ENCODE data around the gene CCDC122.
A peak's percentile ranks its signal among the peaks of the same experiment; 100 is the strongest.

The CCDC122 gene

DNA sequence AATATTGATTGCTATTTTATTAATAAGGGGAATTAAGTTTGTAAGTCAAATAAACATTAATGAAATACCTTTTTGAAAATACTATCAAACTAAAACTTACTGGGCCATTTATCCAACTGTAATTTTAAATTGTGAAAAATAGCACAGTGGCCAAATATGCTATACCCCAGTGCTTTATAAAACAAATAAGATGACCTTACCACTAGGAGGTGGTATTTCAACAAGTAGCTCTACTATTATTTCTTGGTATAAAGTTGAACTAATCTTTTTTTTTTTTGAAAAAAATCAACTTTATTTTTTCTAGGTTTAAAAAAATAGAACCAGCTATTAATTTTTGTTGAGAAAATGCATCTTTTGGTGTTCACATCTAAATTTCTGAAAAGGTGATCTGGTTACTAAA, 14.9 kb upstream of the CCDC122 start:
- in situ Hi-C loops (cut with HindIII; ENCODE audit: low sequenced_read_pairs): no loop called here
- H3K4me3 ChIP-seq (ENCODE audit: low read depth, low read length): no peak overlapping the region
- no peak for DNase-seq (ENCODE audit: low read depth, low spot score)
- TF ChIP-seq, protein P1, sequence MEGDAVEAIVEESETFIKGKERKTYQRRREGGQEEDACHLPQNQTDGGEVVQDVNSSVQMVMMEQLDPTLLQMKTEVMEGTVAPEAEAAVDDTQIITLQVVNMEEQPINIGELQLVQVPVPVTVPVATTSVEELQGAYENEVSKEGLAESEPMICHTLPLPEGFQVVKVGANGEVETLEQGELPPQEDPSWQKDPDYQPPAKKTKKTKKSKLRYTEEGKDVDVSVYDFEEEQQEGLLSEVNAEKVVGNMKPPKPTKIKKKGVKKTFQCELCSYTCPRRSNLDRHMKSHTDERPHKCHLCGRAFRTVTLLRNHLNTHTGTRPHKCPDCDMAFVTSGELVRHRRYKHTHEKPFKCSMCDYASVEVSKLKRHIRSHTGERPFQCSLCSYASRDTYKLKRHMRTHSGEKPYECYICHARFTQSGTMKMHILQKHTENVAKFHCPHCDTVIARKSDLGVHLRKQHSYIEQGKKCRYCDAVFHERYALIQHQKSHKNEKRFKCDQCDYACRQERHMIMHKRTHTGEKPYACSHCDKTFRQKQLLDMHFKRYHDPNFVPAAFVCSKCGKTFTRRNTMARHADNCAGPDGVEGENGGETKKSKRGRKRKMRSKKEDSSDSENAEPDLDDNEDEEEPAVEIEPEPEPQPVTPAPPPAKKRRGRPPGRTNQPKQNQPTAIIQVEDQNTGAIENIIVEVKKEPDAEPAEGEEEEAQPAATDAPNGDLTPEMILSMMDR (IDR thresholded peaks at IDR 0.05; ENCODE audit: low read depth, low read length): peak; percentile 32

DNA sequence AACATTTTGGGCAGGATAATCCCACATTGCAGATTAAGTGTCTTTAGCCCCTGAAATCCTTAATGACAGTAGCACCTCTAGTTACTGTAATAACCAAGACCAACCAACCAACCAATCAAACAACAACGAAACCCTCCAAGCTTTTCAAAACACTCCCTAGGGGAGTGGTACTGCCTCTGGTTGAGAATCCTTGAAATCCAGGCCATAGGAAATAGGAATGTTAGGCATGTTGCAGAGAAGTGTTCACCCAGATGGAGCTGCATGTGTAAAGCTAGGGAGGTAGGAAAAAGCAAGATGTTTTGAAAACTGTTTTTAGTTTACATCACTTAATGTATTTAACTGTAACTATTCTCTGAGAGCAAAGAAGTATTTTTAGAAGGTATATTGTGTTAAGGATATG, 4.7 kb upstream of the CCDC122 start:
- TF ChIP-seq, protein P1 (IDR thresholded peaks at IDR 0.05; ENCODE audit: low read depth, low read length): no peak
- no peak for DNase-seq (ENCODE audit: low read depth, low spot score)
- in situ Hi-C loops (cut with HindIII; ENCODE audit: low sequenced_read_pairs): no loop called here
- H3K4me3 ChIP-seq (ENCODE audit: low read depth, low read length): no peak overlapping the region

DNA sequence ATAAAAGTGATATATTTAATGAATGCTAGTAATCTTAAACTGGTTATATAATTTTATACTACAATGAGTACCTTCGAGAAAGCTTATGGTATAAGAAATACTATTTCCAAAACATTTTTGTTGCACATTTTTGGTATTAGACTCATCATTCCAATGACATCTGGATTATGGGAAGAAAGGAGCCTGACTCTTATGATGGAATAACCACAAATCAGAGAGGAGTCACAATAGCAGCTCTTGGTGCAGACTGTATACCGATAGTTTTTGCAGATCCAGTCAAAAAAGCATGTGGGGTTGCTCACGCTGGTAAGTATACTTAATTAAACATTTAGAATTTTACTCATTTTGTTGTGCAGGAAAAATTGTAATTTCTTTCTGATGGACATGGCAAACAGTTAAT, 4.1 kb upstream of the CCDC122 start:
- DNase-seq (ENCODE audit: low read depth, low spot score): no peak
- H3K4me3 ChIP-seq (ENCODE audit: low read depth, low read length): no peak overlapping the region
- in situ Hi-C loops (cut with HindIII; ENCODE audit: low sequenced_read_pairs): no loop called here
- TF ChIP-seq, protein P1 (IDR thresholded peaks at IDR 0.05; ENCODE audit: low read depth, low read length): no peak

DNA sequence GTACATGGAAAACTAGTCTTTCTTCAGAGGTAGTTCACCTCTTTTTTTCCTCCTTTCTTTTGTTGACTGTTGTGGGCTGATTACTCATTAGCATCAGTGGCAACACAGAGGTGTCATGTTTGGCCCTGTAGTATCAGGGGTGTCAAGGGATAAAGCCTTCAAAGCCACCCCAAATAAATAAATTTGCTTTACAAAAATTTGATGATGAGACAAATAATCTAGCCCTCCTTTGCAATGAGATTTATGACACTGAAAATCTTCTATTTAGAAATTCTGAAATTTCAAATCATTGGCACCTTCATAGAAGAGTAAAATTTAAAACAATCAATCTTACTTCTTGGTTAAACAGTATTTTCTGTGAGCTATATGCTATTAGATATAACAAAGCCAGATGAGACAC, 2.0 kb upstream of the CCDC122 start:
- in situ Hi-C loops (cut with HindIII; ENCODE audit: low sequenced_read_pairs): no loop called here
- TF ChIP-seq, protein P1 (IDR thresholded peaks at IDR 0.05; ENCODE audit: low read depth, low read length): no peak
- H3K4me3 ChIP-seq (ENCODE audit: low read depth, low read length): no peak overlapping the region
- DNase-seq (ENCODE audit: low read depth, low spot score): no peak

DNA sequence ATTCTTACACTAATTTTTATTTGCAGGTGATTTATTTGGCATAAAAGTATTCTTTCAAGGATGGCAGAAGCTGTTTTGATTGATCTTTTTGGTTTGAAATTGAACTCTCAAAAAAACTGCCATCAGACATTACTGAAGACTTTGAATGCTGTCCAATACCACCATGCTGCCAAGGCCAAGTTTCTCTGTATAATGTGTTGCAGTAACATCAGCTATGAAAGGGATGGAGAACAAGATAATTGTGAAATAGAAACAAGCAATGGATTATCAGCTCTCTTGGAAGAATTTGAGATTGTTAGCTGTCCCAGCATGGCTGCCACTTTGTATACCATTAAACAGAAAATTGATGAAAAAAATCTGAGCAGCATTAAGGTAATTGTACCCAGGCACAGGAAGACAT, 1.4 kb upstream of the CCDC122 start:
- TF ChIP-seq, protein P1 (IDR thresholded peaks at IDR 0.05; ENCODE audit: low read depth, low read length): no peak
- DNase-seq (ENCODE audit: low read depth, low spot score): no peak
- in situ Hi-C loops (cut with HindIII; ENCODE audit: low sequenced_read_pairs): no loop called here
- no peak overlapping the region for H3K4me3 ChIP-seq (ENCODE audit: low read depth, low read length)

DNA sequence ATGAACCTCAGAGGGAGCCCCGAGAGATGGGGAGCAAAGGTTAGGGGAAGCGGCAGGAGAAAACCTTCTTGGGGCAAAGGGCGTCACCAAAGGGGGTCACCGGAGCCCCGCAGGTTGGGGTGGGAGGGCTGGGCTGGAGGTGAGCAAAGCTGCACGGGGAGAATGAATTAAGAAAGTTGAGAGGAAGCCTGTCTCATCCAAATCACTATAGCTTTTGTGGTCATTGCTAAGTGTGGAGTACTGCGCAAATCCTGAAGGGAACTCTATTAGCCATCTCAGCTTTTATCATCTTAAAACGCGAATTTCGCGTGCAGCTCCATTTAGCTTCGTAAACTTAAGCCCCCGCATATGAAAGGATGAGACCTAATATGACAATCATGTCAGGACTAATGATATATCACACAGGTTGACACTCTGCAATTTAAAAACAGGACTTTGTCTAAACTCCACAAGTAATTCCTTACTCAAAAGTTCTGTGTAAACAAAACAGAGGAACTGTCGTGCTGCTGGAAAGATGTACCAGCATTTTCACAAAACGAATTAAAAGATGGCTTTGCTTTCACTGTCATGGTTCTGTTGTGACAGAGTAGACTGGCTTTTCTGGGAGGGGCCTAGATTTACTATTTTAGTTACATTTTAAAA, 795 bp upstream of the CCDC122 start:
- H3K4me3 ChIP-seq (ENCODE audit: low read depth, low read length): peak overlapping the region; percentile 68
- TF ChIP-seq, protein P1 (IDR thresholded peaks at IDR 0.05; ENCODE audit: low read depth, low read length): no peak
- in situ Hi-C loops (cut with HindIII; ENCODE audit: low sequenced_read_pairs): no loop called here
- DNase-seq (ENCODE audit: low read depth, low spot score): no peak
